ENCODE measurements around the gene TRERF1. TPM values are rescaled to one million over a fixed set of nuclear protein-coding genes. Genes with fewer than 3 reads are reported as not detected.

TRERF1 gene
- polyA plus RNA-seq, 4 donors = 12.7 to 18.7 (median 16.3) TPM

- no peak for DNase-seq (ENCODE audit: low read depth in 4 of 4, low spot score in 3 of 4)
Measured at GRCh38 chr6:42315259-42315990, 136.3 kb downstream of the TRERF1 start.

GRCh38 chr6:42314571-42315258 is 137.0 kb downstream of the TRERF1 start:
- no peak for DNase-seq (ENCODE audit: low read depth in 4 of 4, low spot score in 3 of 4)

GRCh38 chr6:42313941-42314570 is 137.7 kb downstream of the TRERF1 start:
- peak in 1 of 4 donors; percentile 44 for DNase-seq (ENCODE audit: low read depth in 4 of 4, low spot score in 3 of 4)

- no peak for DNase-seq (ENCODE audit: low read depth in 4 of 4, low spot score in 3 of 4)
Measured at GRCh38 chr6:42313038-42313437, 138.7 kb downstream of the TRERF1 start.

GRCh38 chr6:42307141-42307470 is 144.6 kb downstream of the TRERF1 start:
- no peak for DNase-seq (ENCODE audit: low read depth in 4 of 4, low spot score in 3 of 4)

- no peak for DNase-seq (ENCODE audit: low read depth in 4 of 4, low spot score in 3 of 4)
Measured at GRCh38 chr6:42306439-42307140, 145.1 kb downstream of the TRERF1 start.

- DNase-seq (ENCODE audit: low read depth in 4 of 4, low spot score in 3 of 4) = no peak
Measured at GRCh38 chr6:42304053-42304712, 147.5 kb downstream of the TRERF1 start.

- DNase-seq (ENCODE audit: low read depth in 4 of 4, low spot score in 3 of 4) = no peak
Measured at GRCh38 chr6:42302411-42302810, 149.3 kb downstream of the TRERF1 start.

GRCh38 chr6:42301986-42302385 is 149.7 kb downstream of the TRERF1 start:
- DNase-seq (ENCODE audit: low read depth in 4 of 4, low spot score in 3 of 4) = no peak

- no peak for DNase-seq (ENCODE audit: low read depth in 4 of 4, low spot score in 3 of 4)
Measured at GRCh38 chr6:42300701-42301100, 151.0 kb downstream of the TRERF1 start.

- DNase-seq (ENCODE audit: low read depth in 4 of 4, low spot score in 3 of 4) = no peak
Measured at GRCh38 chr6:42300185-42300584, 151.5 kb downstream of the TRERF1 start.

GRCh38 chr6:42297661-42298060 is 154.1 kb downstream of the TRERF1 start:
- DNase-seq (ENCODE audit: low read depth in 4 of 4, low spot score in 3 of 4) = no peak

- no peak for DNase-seq (ENCODE audit: low read depth in 4 of 4, low spot score in 3 of 4)
Measured at GRCh38 chr6:42296614-42297013, 155.1 kb downstream of the TRERF1 start.

- DNase-seq (ENCODE audit: low read depth in 4 of 4, low spot score in 3 of 4) = no peak
Measured at GRCh38 chr6:42295677-42296076, 156.0 kb downstream of the TRERF1 start.

- no peak for DNase-seq (ENCODE audit: low read depth in 4 of 4, low spot score in 3 of 4)
Measured at GRCh38 chr6:42295181-42295580, 156.5 kb downstream of the TRERF1 start.

- no peak for DNase-seq (ENCODE audit: low read depth in 4 of 4, low spot score in 3 of 4)
Measured at GRCh38 chr6:42294759-42295158, 157.0 kb downstream of the TRERF1 start.

- DNase-seq (ENCODE audit: low read depth in 4 of 4, low spot score in 3 of 4) = no peak
Measured at GRCh38 chr6:42293386-42293977, 158.2 kb downstream of the TRERF1 start.

GRCh38 chr6:42292004-42292740 is 159.6 kb downstream of the TRERF1 start:
- DNase-seq (ENCODE audit: low read depth in 4 of 4, low spot score in 3 of 4) = no peak

- DNase-seq (ENCODE audit: low read depth in 4 of 4, low spot score in 3 of 4) = no peak
Measured at GRCh38 chr6:42287756-42288155, 164.0 kb downstream of the TRERF1 start.

- no peak for DNase-seq (ENCODE audit: low read depth in 4 of 4, low spot score in 3 of 4)
Measured at GRCh38 chr6:42281570-42281969, 170.2 kb downstream of the TRERF1 start.
